Right forelimb (tissue), 1 donor: Measurements from ENCODE around the gene MGAT4A.
A peak's percentile ranks its signal among the peaks of the same experiment; 100 is the strongest.

Experiments used
- DNase-seq: peaks from one replicate; pipeline ENCODE4 v3.0.0-alpha.2; 2018

Gene MGAT4A

DNA sequence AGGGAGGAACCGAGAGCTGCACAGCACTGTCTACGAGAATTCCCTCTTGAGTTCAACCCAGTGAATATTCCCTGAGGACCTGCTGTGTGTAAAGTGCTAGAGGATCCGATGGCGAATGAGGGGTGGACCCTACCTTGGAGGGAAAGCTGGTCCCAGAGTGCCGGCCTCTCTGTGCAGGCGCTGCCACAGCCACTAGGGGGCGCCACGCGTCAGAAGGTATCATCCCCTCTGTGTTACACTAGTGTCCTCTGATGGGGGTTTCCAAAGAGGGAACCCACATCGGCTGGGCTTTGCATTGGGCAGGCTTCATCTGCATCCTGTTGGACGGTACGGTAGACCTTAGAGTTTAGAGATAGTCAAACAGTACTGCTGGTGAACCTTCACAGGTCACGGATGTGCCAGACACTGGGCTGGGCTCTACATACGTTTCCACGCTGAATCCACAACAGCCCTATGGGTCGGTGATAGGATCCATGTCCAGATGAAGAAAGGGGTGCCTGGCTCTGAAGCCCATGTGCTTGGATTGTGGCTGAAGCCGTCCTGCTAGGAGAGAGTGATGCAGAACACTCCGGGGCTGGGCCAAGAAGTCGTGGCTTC lies 161.6 kb downstream of the MGAT4A start:
- DNase-seq = peak; percentile 50
